H1 (cell line): Measurements from ENCODE around the gene SERPINA10. TPM values are rescaled to one million over a fixed set of nuclear protein-coding genes. Genes with fewer than 3 reads are reported as not detected.

Source experiments
- CTCF ChIA-PET: fragments of 300-600 bp; sonication (Branson Sonifier 250); formaldehyde crosslinking; loops from one replicate; lab custom pipeline; 2021; ENCODE audit not compliant: partially characterized antibody; lab: Charles Lee
- POLR2A ChIA-PET: fragments of 300-600 bp; sonication (Branson Sonifier 250); formaldehyde crosslinking; loops from one replicate; lab custom pipeline; 2021; ENCODE audit warnings: inconsistent platforms; ENCODE audit not compliant: partially characterized antibody; lab: Charles Lee
- DNase-seq, 2 experiments: peaks; one replicate each; pipeline versions ENCODE4 v3.0.0 to v3.0.0-alpha.2; 2010 to 2022; ENCODE audit warnings: low spot score in 2 of 2, low read depth in 1 of 2, mixed read lengths in 1 of 2
- FAIRE-seq: peaks from 2 replicates; lab custom pipeline; 2011; peaks lifted over from hg19 to GRCh38; lab: Jason Lieb, UNC
- H2AFZ ChIP-seq: 2 replicates; pipeline ENCODE4 v1.8.1; 2012; ENCODE audit warnings: low read length, inconsistent platforms
- H2AK5ac ChIP-seq: 2 replicates; pipeline ENCODE4 v1.6.1; 2013; ENCODE audit warnings: low read depth, low read length
- H2BK120ac ChIP-seq: replicated peaks from 2 replicates; pipeline ENCODE3; 2013; ENCODE audit warnings: low read depth, low read length, inconsistent platforms
- H2BK12ac ChIP-seq: 2 replicates; pipeline ENCODE4 v1.6.1; 2013; ENCODE audit warnings: low read depth, low read length
- H2BK15ac ChIP-seq: 2 replicates; pipeline ENCODE4 v1.6.1; 2013; ENCODE audit warnings: low read length
- H2BK20ac ChIP-seq: 2 replicates; pipeline ENCODE4 v1.6.1; 2013; ENCODE audit warnings: low read length
- H2BK5ac ChIP-seq: 2 replicates; pipeline ENCODE4 v1.6.1; 2013; ENCODE audit warnings: low read depth, low read length
- H3K14ac ChIP-seq: 2 replicates; pipeline ENCODE4 v1.6.1; 2013; ENCODE audit warnings: inconsistent platforms; ENCODE audit not compliant: insufficient read length
- H3K18ac ChIP-seq: 2 replicates; pipeline ENCODE4 v1.6.1; 2013; ENCODE audit warnings: low read length; ENCODE audit errors: extremely low read depth
- H3K23ac ChIP-seq: 2 replicates; pipeline ENCODE4 v1.6.1; 2013; ENCODE audit warnings: inconsistent platforms; ENCODE audit not compliant: insufficient read length
- H3K23me2 ChIP-seq: 2 replicates; pipeline ENCODE4 v1.6.1; 2013; ENCODE audit warnings: low read depth, low read length
- H3K27ac ChIP-seq: 2 replicates; pipeline ENCODE4 v1.6.1; 2011; ENCODE audit warnings: low read depth, low read length, inconsistent platforms
- H3K27me3 ChIP-seq, 4 experiments: replicated peaks in 1 of 4; 1 replicate in 1 of 4; 2 replicates in 3 of 4; pipeline versions ENCODE4 v1.6.1 to v1.8.1; 2011 to 2013; ENCODE audit warnings: low read length in 3 of 4, mild to moderate bottlenecking in 3 of 4, inconsistent platforms in 2 of 4, mixed read lengths in 2 of 4, moderate library complexity in 1 of 4; ENCODE audit not compliant: control insufficient read depth in 3 of 4, insufficient read depth in 3 of 4; ENCODE audit errors: extremely low read depth in 1 of 4
- H3K36me3 ChIP-seq, 4 experiments: 2 replicates each; pipeline versions ENCODE4 v1.6.1 to v1.8.1; 2011 to 2013; ENCODE audit warnings: mild to moderate bottlenecking in 4 of 4, low read length in 3 of 4, moderate library complexity in 2 of 4, control low read depth in 1 of 4, inconsistent platforms in 1 of 4; ENCODE audit not compliant: insufficient read depth in 4 of 4, control insufficient read depth in 2 of 4
- H3K4ac ChIP-seq: replicated peaks from 2 replicates; pipeline ENCODE3; 2013; ENCODE audit warnings: low read length, low read depth, mixed read lengths, inconsistent platforms; ENCODE audit not compliant: insufficient read length
- H3K4me1 ChIP-seq, 4 experiments: replicated peaks in 1 of 4; 1 replicate in 1 of 4; 2 replicates in 3 of 4; pipeline versions ENCODE4 v1.6.1 to v1.8.1; 2011 to 2013; ENCODE audit warnings: low read length in 3 of 4, inconsistent platforms in 2 of 4, mixed read lengths in 1 of 4; ENCODE audit not compliant: insufficient read depth in 4 of 4, control insufficient read depth in 3 of 4
- H3K4me2 ChIP-seq, 2 experiments: 2 replicates each; pipeline versions ENCODE4 v1.6.1 to v1.8.1; 2011 to 2013; ENCODE audit warnings: low read depth in 2 of 2, low read length in 2 of 2, control low read depth in 1 of 2, inconsistent platforms in 1 of 2, mild to moderate bottlenecking in 1 of 2; ENCODE audit not compliant: insufficient read depth in 1 of 2
- H3K4me3 ChIP-seq, 4 experiments: fragments of 200-600, 300-600 bp in 1 of 4; sonication (generic), shearing (Covaris generic), sonication (Bioruptor Twin) in 1 of 4; 2 replicates each; pipeline versions ENCODE4 v1.5.1 to v1.8.1; 2011 to 2016; ENCODE audit warnings: low read length in 4 of 4, low read depth in 3 of 4, control low read depth in 2 of 4, inconsistent platforms in 2 of 4, mild to moderate bottlenecking in 2 of 4, mixed read lengths in 1 of 4, moderate library complexity in 1 of 4; ENCODE audit not compliant: insufficient read depth in 2 of 4; ENCODE audit errors: extremely low read depth in 1 of 4
- H3K56ac ChIP-seq: replicated peaks from 2 replicates; pipeline ENCODE3; 2013; ENCODE audit warnings: low read depth, mild to moderate bottlenecking, mixed read lengths, low read length, inconsistent platforms; ENCODE audit not compliant: insufficient read length
- H3K79me1 ChIP-seq: 2 replicates; pipeline ENCODE4 v1.6.1; 2013; ENCODE audit warnings: low read depth, low read length, control low read depth
- H3K79me2 ChIP-seq, 2 experiments: 2 replicates each; pipeline versions ENCODE4 v1.6.1 to v1.8.1; 2012 to 2013; ENCODE audit warnings: low read length in 2 of 2, mild to moderate bottlenecking in 2 of 2, inconsistent platforms in 1 of 2; ENCODE audit not compliant: insufficient read depth in 2 of 2, control insufficient read depth in 1 of 2
- H3K9ac ChIP-seq, 4 experiments: replicated peaks in 1 of 4; 1 replicate in 1 of 4; 2 replicates in 3 of 4; pipeline versions ENCODE4 v1.6.1 to v1.8.1; 2011 to 2013; ENCODE audit warnings: low read depth in 3 of 4, low read length in 3 of 4, control low read depth in 2 of 4, mild to moderate bottlenecking in 2 of 4, moderate library complexity in 2 of 4, inconsistent platforms in 1 of 4; ENCODE audit errors: extremely low read depth in 1 of 4
- H3K9me3 ChIP-seq, 2 experiments: 2 replicates each; pipeline versions ENCODE4 v1.6.1 to v1.8.1; 2012 to 2013; ENCODE audit warnings: mild to moderate bottlenecking in 2 of 2, moderate library complexity in 2 of 2, control low read depth in 1 of 2, inconsistent platforms in 1 of 2, low read depth in 1 of 2, low read length in 1 of 2, mixed read lengths in 1 of 2; ENCODE audit not compliant: insufficient read depth in 2 of 2
- H4K20me1 ChIP-seq, 2 experiments: replicated peaks in 1 of 2; 2 replicates each; pipeline versions ENCODE3 to v1.8.1; 2011 to 2013; ENCODE audit warnings: inconsistent platforms in 2 of 2, low read length in 2 of 2, mild to moderate bottlenecking in 1 of 2; ENCODE audit not compliant: insufficient read depth in 2 of 2, control insufficient read depth in 1 of 2
- H4K5ac ChIP-seq: 2 replicates; pipeline ENCODE4 v1.6.1; 2013; ENCODE audit warnings: low read length, low read depth, mixed read lengths, inconsistent platforms; ENCODE audit not compliant: insufficient read length
- H4K8ac ChIP-seq: 2 replicates; pipeline ENCODE4 v1.8.0; 2013; ENCODE audit warnings: mild to moderate bottlenecking, moderate library complexity, low read length, inconsistent platforms; ENCODE audit not compliant: insufficient read depth; ENCODE audit errors: extremely low read depth
- H4K91ac ChIP-seq: replicated peaks from 2 replicates; pipeline ENCODE3; 2013; ENCODE audit warnings: low read length, mixed read lengths, inconsistent platforms; ENCODE audit not compliant: insufficient read length
- CBX8 ChIP-seq: fragments of 300-800, 300-1000 bp; sonication (generic); IDR thresholded peaks from 2 replicates; pipeline ENCODE4 v1.7.1; 2016; ENCODE audit warnings: low read depth, low read length, borderline replicate concordance
- E2F6 ChIP-seq: IDR thresholded peaks from 2 replicates; pipeline ENCODE4 v1.6.1; 2012; ENCODE audit warnings: inconsistent platforms
- EGR1 ChIP-seq: IDR thresholded peaks from 2 replicates; pipeline ENCODE4 v1.6.1; 2011; ENCODE audit warnings: low read depth, low read length, borderline replicate concordance
- HDAC2 ChIP-seq, 2 experiments: fragments of 300-600 bp in 1 of 2; sonication (generic) in 1 of 2; IDR thresholded peaks; 2 replicates each; pipeline ENCODE4 v1.6.1; 2011 to 2012; ENCODE audit warnings: low read depth in 2 of 2, low read length in 2 of 2, mild to moderate bottlenecking in 2 of 2, moderate library complexity in 2 of 2, borderline replicate concordance in 1 of 2, inconsistent platforms in 1 of 2
- JUN ChIP-seq: IDR thresholded peaks from 2 replicates; pipeline ENCODE4 v1.6.1; 2011; ENCODE audit warnings: low read depth, mild to moderate bottlenecking, improper control_type of control experiment, low read length
- JUND ChIP-seq: IDR thresholded peaks from 2 replicates; pipeline ENCODE4 v1.6.1; 2011; ENCODE audit warnings: mild to moderate bottlenecking, improper control_type of control experiment, low read length
- KDM4A ChIP-seq: IDR thresholded peaks from one replicate; pipeline ENCODE4 v1.7.1; 2012; ENCODE audit warnings: low read depth, mild to moderate bottlenecking, moderate library complexity, low read length, inconsistent platforms; ENCODE audit not compliant: severe bottlenecking
- NANOG ChIP-seq: IDR thresholded peaks from 2 replicates; pipeline ENCODE4 v1.6.1; 2011; ENCODE audit warnings: low read length, low read depth, mild to moderate bottlenecking, inconsistent platforms; ENCODE audit not compliant: insufficient read depth, poor library complexity, severe bottlenecking
- TBP ChIP-seq: IDR thresholded peaks from 2 replicates; pipeline ENCODE4 v1.6.1; 2011; ENCODE audit warnings: low read depth, low read length, improper control_type of control experiment
- WGBS, 2 experiments: shearing (Covaris generic) in 1 of 2; methylation state at CpG; one replicate each; pipeline versions ENCODE4 v1.1.6 to v1.1.7; 2013 to 2015; ENCODE audit warnings: low lambda C conversion rate in 2 of 2, mixed read lengths in 2 of 2, inconsistent platforms in 1 of 2, low coverage in 1 of 2, missing lambda C conversion rate in 1 of 2; ENCODE audit not compliant: insufficient replicate concordance in 2 of 2, insufficient coverage in 1 of 2, insufficient read length in 1 of 2; ENCODE audit errors: extremely low coverage in 1 of 2, missing lambda C conversion rate in 1 of 2; 5-methylcytosine and 5-hydroxymethylcytosine counted together
- polyA plus RNA-seq, 7 experiments: library from polyadenylated mRNA; depleted of rRNA in 3 of 7; stranded (reverse) in 5 of 7; unstranded in 2 of 7; fragments of >200 nt in 5 of 7; fragments of 200-250 nt in 2 of 7; gene quantifications; 1 replicate in 5 of 7; 2 replicates in 1 of 7; 4 replicates in 1 of 7; pipeline versions ENCODE4 v1.2.1 to v1.2.3, GENCODE V29; 2011 to 2013; ENCODE audit warnings: missing spikeins in 2 of 7, mixed read lengths in 2 of 7
- total RNA-seq: library from RNA; stranded (reverse); fragmentation: NEBNext Ultra II Directional; extraction: Animal tissue kit (Norgen Biotek cat#: 25700); gene quantifications from 2 replicates; pipeline ENCODE4 v1.2.1, GENCODE V29; 2021
- TF ChIP-seq, protein P1 (sequence below): IDR thresholded peaks from 2 replicates; pipeline ENCODE4 v1.6.1; 2011; ENCODE audit warnings: low read depth, mild to moderate bottlenecking, low read length; ENCODE audit not compliant: insufficient read depth

Gene SERPINA10
- total and polyA plus RNA-seq, 2 of the 8 experiments (the other 6 are each of a cell fraction or from before 2014, with no cell fraction given): not detected

DNA sequence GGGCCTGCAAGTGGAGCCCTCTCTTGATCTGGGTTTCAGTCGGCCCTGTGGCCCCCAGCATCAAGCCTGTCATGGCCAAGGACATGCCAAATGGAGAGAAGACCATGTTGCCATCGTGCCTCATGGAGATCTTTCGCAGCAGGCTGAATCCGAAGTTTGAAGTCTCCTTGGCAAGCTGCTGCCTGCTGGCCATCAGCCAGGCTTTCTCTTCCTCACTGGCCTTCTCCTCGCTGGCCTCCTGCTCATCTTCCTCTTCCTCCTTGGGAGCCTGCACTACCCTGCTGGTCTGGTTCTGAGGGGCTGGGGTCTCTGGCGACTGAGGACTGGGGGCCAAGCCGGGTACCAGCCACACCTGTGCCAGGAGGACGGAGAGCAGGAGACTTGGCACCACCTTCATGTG, 2.9 kb downstream of the SERPINA10 start:
- CTCF ChIA-PET: interaction anchor here (1.2 to 1.3 kb wide), 2 partner anchors 17 to 298 kb away, joined by 3 read pairs; no protein-coding TSS in a partner anchor
- Histone ChIP-seq H3K27me3 (no peaks in the 10 kb centered on the region; a peak in 1 of 7 replicates), H3K4ac (no peak overlapping the region), H2BK15ac (no peak overlapping the region), H2BK5ac (no peak overlapping the region), H3K14ac (no peak overlapping the region), H3K4me1 (peaks cover 0 to 7% (median 2%) of the 10 kb centered on the region in 4 experiments; a peak in 3 of 7 replicates), H4K5ac (no peak overlapping the region), H3K4me3 (no peak overlapping the region), H2BK120ac (no peak overlapping the region), H3K4me2 (no peak overlapping the region), H3K9ac (no peak overlapping the region), H3K36me3 (no peaks in the 10 kb centered on the region), H2BK20ac (no peak overlapping the region), H3K27ac (no peak overlapping the region), H2AFZ (no peak overlapping the region), H3K18ac (no peak overlapping the region), H3K79me1 (no peaks in the 10 kb centered on the region), H3K9me3 (no peaks in the 10 kb centered on the region; a peak in 1 of 4 replicates), H4K91ac (no peak overlapping the region), H2BK12ac (no peak overlapping the region), H3K56ac (no peak overlapping the region), H2AK5ac (no peak overlapping the region), H4K8ac (no peak overlapping the region), H3K79me2 (no peaks in the 10 kb centered on the region), H3K23ac (no peak overlapping the region), H4K20me1 (no peaks in the 10 kb centered on the region), H3K23me2 (no peaks in the 10 kb centered on the region)
- no peak for TF ChIP-seq KDM4A
- TF ChIP-seq JUN: no peak
- no peak for TF ChIP-seq TBP
- TF ChIP-seq HDAC2 (IDR thresholded peaks at IDR 0.05; ENCODE audit: borderline replicate concordance in 1 of 2, low read depth in 2 of 2, low read length in 2 of 2): no peak
- no peak for TF ChIP-seq CBX8
- no peak for TF ChIP-seq NANOG
- TF ChIP-seq EGR1: no peak
- TF ChIP-seq JUND: no peak
- no peak for TF ChIP-seq E2F6
- TF ChIP-seq, protein P1, sequence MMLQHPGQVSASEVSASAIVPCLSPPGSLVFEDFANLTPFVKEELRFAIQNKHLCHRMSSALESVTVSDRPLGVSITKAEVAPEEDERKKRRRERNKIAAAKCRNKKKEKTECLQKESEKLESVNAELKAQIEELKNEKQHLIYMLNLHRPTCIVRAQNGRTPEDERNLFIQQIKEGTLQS: no peak
- DNase-seq (no peak), FAIRE-seq (no peak)
- POLR2A ChIA-PET: no interaction called here
- WGBS, 2 experiments: 86% methylated on average over 7 of the region's 8 CpGs; no CpG with 5 or more reads in 1 of the 2 experiments
